ENCODE measurements around the gene KHNYN. TPM values are rescaled to one million over a fixed set of nuclear protein-coding genes. Genes with fewer than 3 reads are reported as not detected.

KHNYN gene
- total RNA-seq, 1 donor from 2014 or later, result 93.4 TPM

DNA sequence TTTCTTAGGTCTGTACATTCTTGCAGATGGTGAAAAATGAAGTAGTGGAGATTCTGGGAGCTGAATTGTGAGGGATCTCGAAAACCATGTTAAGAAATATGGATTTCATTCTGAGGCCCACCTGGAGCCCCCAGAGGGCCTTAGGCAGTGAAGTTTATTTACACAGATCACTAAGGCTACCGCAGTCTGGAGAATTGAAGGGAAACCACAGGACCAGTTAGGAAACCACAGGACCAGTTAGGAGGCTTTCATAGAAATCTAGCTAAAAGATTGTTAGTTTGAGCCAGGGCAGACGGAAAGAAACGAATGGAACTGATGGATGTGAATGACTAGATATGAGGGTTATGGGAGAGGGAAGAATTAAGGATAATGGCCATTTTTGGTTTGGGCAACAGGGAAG, 7.5 kb upstream of the KHNYN start:
- DNase-seq (ENCODE audit: low spot score), result no peak

DNA sequence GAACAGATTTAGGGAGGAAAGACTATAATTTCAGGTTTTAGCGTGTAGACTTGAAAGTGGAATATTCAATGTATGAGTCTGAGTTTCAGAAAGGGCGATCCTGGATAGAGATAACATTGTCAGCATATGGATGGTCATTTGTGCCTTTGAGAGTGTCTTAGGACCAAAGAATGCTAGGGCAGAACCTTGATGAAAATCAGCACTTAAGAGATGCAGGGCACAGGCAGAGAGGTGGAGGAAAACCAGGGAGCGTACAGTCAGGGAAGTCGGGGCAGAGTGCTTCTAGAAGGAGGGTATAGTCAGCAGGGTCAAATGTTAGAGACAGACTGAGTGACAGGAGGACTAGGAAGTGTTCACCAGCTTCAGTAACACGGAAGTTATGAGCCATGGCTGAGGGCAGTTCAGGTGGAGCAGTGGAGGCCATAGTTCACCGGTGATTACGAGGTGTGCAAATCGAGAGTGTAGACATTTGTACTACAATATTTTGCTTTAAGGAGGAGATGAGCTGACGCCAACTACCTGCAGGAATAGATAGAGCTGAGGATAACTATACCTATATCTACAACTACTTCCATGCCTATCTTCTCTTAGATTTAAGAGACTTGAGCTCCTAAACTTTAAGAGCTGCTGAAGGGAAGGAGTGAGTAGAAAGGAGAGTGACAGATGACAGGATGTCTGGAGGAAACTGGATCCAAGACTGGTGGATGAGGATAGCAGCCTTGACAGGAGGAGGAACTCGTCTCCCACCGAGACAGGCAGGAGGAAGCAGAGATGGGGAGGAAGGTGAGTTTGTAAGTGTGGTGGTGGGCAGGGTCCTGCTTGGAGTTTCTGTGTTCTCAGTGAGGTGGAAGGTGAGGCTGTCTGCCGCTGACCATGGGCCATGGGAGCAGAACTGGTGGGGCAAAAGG, 6.8 kb upstream of the KHNYN start:
- no peak for DNase-seq (ENCODE audit: low spot score)

DNA sequence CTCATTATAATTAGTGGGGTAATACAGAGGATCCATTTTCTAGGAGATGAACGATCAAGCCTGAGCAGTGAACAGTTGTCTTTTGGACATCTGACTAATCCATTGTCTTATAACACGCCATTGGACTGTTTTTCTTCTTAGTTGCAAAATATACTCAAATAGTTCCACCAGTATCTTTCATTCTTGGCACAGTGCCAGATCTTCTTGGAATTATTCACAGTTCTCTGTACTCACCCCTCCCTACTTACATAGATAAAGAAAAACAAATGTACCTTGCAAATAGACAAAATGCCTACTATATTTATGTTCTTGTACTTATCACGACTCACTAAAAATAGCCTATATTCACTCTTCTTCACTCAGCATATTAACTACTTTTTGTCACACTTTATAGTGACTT, 4.0 kb upstream of the KHNYN start:
- DNase-seq (ENCODE audit: low spot score), result no peak

DNA sequence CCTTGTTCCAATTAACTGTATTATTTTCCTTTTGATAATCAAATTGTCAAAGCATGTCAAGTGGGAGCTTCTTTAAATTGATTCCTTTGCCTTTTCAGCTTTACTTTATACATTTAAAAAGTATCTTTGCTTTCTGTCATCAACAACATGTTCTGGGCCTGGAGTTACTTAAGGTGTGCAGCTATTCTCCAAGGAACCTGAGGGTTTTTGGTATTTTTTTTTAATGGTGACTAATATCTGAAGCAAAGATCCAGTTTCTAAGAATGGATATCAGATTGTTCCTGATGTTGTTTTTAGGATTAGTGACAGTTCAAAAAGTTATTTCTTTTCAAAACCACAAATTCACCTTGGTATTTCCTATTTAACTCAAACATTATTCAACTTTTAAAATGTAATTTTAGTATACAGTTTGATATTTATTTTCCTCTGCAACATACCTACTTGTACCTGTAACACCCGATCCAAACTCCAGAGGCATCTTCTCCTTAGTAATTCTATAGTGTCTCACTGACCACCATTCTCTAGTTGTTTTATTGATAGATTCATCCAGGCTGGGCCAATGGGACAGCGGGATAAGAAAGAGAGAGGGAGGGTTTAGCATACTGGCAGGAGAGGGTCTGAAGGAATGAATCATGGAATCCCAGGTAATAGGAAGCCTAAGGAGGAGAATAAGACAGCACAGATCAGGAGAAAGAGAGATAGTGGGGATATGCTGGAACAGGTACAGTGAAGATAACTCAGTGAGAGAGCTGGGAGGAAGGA, 3.4 kb upstream of the KHNYN start:
- no peak for DNase-seq (ENCODE audit: low spot score)

DNA sequence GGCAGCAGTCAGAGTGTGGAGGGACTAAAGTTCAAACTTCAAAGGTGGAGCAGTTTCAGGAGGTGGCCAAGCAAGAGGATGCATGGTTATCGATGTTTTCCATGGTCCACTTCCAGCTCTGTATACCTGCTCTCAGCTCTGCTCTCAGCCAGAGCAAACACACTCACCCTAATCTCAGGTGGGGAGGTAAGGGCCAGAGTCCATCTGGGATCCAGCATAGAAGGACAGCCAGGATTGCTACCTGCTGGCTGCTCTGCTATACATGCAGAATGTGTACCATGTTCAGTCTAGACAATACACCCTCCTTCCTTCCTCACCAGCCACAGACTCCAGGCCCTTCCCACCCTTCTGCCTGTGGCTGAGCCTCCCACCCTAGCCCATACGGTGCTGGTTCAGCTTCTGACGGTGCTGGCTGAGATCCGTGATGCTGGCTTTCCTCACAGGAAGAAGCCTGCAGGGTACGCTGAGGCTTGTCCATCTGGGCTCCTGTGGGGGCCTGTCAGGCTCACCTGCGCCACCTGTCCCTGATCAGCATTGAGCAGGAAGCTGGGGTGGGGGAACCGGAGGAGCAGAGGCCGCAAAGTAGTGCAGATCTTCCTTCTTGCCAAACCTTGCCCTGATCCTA, 2.7 kb upstream of the KHNYN start:
- DNase-seq (ENCODE audit: low spot score), result peak; percentile 85

DNA sequence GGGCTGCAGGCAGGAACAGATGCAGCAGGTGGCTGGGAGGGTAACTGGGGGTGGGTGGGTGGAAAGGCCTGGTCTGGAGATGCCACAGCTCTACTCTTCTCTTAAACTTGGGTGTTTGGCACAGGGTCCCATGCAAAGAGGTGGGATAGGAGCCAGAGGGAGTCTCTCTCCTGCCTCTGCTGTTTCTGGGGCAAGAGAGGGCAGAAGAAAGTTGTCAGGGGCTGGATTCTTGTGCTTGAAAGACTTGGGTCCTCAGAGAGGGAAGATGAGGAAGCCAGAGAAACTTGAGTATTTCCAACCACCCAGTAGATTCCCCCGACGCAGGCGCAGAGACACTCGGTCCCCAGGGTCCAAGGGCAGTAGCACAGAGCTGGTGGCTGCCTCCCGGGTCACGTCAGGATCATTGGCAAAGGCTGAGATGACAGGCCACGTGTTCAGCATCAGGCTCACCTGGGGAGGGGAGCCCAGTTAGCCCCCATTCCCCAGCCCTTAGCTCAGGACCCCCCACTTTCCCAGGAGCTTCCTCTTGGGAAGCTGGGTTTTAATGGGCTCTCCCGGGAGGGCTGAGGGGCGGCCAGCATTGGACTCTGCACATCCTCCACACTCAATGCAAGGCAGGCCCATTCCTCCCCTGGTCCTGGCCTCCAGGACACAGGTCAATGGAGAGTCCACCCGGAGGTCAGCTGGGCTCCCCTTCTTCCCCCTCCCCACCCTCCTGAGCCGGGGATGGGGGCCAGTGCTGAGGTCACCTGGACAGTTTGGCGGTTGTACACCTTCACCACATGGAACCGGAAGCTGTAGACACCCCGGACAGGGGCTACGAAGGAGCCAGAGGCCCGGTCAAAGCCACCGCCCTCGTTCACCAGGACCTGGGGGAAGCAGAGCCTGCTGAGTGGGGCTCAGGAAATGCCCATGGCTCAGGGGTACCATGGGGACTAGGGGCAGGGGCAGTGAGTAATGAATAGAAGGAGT, 1.9 kb upstream of the KHNYN start:
- DNase-seq (ENCODE audit: low spot score), result peak; percentile 10

DNA sequence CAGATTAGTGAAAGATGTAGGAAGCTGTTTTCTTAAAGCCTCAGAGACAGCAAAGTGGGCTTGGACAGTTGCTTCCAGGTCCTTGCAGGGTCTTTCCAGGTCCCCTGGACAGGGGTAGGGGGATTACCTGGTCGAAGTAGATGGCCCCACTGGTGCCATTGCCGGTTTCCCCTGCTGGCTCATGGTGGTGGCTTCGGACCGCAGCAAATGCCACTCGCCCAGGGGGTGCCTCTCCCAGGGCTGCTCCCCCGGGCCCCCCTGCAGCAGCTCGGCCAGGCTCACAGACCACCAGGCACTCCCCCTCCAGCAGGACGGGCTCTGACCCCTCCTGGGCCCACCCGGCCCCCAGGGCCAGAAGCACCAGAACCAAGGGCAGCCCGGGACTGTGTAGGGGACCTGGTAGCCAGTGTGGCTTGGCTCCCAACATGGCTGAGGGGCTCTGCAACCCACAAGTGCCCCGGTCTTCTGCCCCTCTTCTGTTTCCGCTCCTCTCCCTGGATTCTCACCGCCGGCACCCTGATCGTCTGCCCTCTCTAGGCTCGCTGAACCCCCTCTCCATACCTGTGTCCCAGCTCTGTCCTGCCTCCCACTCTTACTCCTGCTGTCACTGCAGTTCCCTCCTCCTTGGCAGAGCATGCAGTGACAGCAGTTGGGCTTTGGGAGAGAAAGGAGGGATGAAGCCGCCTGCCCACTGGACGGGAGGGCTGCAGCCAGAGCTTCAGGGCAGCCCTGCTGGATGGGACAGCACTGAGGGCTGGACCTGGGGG, 943 bp upstream of the KHNYN start:
- peak; percentile 9 for DNase-seq (ENCODE audit: low spot score)

DNA sequence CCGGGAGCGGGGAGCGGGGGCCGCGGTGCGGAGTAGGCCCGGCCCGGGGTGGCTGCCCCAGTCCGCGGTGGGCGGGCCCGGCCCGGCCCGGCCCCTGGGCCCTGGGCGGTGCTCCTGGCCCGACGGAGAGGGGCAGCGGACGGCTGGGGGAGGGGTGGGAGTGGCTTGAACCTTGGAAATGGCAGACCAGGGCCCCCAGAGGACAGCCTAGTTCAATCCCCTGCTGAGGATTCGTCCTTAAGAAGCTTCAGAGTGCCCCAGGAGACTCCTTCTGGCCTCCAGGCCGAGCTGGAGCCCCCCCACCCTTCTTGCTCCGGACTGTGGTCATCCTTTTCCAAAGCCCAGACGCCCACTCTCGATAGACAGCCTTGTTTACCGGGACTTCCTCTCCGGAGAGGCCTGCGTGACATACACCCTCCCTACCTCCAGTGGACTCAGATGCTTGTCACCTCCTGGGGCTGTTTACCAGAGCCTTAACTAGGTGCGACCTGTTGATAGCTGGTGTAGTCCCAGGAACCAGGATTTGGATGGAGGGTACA, 458 bp downstream of the KHNYN start:
- peak; percentile 72 for DNase-seq (ENCODE audit: low spot score)

DNA sequence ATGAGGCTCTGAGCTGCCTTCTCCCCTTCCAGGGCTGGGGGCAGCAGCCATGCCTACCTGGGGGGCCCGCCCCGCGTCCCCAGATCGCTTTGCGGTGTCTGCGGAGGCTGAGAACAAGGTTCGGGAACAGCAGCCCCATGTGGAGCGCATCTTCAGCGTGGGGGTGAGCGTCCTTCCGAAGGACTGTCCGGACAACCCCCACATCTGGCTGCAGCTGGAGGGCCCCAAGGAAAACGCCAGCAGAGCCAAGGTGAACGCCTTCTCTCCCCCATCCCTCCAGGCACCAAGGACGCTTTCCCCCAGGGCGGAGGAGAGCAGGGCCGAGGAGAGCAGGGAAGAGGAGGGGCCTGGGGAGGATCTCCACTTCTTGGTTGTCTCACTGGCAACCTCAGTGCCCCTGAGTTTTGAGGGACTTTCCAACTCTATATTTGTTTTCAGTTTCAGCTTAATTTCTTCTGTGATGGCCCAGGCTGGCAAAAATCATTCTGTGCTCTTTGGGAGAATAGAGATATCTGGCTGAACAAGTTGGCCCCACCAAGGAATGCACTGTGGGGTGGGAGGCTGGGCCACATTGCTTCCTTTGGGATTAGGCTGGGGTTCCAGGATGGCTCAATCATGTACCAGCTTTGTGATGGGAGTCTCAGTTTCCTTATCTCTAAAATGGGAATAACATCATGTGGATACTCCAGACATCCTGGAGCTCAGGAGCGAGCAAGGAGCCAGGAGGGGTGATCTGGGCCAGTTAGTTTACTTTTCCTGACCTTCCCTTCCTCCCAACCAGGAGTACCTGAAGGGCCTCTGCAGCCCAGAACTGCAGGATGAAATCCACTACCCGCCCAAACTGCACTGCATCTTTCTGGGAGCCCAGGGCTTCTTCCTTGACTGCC, 1.2 kb downstream of the KHNYN start:
- peak; percentile 37 for DNase-seq (ENCODE audit: low spot score)

DNA sequence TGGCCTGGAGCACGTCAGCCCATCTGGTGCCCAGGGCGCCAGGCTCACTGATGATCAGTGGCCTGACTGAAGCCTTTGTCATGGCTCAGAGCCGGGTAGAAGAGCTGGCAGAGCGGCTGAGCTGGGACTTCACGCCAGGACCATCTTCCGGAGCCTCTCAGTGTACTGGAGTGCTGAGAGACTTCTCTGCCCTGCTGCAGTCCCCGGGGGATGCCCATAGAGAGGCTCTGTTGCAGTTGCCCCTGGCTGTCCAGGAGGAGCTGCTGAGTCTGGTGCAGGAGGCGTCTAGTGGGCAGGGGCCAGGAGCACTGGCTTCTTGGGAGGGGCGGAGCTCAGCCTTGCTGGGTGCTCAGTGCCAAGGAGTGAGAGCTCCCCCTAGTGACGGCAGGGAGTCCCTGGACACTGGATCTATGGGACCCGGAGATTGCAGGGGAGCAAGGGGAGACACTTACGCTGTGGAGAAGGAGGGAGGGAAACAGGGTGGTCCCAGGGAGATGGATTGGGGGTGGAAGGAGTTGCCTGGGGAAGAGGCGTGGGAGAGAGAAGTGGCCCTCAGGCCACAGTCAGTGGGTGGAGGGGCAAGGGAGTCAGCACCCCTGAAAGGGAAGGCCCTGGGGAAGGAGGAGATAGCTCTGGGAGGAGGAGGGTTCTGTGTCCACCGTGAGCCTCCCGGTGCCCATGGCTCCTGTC, 2.0 kb downstream of the KHNYN start:
- peak; percentile 92 for DNase-seq (ENCODE audit: low spot score)

DNA sequence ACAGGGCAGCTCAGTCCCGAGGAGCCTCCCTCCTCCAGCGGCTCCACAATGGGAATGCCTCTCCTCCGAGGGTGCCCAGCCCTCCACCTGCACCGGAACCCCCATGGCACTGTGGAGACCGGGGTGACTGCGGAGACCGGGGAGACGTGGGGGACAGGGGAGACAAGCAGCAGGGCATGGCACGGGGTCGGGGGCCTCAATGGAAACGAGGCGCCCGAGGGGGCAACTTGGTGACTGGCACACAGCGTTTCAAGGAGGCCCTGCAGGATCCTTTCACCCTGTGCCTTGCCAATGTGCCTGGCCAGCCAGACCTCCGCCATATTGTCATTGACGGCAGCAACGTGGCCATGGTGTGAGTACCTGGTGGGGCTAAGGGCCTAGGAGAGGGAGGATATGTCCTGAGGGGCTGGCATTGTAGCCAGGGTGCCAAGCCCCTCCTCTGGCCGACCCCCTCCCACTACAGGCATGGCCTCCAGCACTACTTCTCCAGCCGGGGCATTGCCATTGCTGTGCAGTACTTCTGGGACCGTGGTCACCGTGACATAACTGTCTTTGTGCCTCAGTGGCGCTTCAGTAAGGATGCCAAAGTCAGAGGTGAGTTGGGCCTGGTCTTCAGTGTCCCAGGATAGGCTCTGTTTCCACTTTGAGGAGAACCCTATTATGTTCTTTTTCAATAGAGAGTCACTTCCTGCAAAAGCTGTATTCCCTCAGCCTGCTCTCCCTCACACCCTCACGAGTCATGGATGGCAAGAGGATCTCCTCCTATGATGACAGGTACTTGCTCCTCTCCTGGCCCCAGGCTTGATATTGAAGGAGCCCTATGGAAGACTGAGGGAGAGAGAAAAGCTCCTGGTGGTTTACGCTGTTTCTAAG, 2.7 kb downstream of the KHNYN start:
- DNase-seq (ENCODE audit: low spot score), result peak; percentile 9

DNA sequence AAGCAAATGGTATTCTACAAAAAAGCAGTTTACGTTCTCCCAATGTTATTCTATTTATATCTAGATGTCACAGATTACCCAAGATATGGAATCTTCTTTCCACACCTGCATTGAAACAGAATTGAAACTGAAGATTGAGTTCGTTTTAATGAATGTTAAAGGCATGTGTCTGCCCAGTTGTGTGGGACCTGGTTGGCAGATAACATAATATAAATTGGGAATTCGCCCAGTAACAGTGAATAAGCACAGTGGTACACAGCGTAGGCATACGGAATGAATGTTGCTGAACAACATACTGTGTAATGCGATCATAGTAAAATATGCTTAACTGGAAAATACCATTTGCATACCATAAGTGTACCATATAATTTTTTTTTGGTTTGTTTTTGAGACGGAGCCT, 4.3 kb downstream of the KHNYN start:
- DNase-seq (ENCODE audit: low spot score), result no peak

DNA sequence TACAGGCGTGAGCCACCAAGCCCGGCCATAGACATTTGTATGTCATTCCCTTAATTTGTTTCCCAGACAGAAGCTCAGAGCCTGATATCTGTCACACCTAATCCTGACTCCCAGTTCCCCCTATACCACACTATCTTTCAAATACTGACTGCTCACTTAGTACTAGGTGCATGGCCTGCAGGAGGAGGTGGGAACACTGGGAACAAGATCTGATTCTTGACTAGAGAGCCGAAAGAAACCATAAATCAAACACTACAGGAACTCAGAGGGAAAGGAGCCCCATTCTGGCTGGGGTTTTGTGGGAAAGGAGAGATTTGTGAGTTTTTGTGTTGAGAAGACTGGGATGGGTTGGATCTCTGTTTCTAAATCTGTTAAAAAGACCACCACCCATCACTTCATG, 4.9 kb downstream of the KHNYN start:
- DNase-seq (ENCODE audit: low spot score), result no peak

DNA sequence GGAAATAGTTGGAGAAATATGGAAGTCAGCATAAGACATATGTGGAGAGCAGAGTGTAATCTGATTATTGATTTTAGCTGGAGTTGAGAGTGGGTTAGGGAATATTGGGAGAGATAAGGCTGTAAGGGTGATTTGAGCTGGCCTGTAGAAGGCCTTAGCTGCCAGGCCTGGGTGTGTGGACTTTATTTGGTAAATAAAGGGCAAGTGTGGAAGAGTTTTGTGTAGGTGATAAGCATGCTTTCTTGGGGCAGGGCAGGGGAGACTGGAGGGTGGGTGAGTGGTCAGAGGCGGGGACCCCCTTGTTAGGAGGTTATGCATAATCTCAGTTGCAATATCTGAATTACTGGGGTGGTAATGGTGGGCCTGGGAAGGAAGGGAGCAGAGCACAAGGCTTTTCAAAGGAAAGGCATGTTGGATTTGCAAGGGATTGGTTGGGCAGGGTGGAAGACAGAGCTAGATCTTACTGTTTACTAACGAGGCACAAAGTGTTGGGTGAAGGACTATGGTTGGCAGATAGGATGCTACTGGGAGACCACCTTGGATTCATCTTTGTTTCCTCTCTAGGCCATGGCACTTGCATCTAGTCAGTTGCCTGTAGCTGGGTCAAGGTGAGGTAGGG, 5.5 kb downstream of the KHNYN start:
- DNase-seq (ENCODE audit: low spot score), result no peak

DNA sequence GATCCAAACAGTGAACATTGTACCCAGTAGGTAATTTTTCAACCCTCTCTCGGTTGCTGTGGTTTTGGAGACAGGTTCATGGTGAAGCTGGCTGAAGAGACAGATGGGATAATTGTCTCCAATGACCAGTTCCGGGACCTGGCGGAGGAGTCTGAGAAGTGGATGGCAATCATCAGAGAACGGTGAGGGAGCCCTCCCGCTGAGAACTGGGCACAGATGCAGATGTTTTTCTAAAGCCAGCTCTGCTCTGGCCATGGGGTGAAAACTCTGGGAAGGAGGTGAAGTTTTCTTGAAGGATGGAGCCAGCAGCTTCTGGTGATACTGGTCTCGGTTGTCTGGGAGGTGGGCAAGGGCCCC, 6.2 kb downstream of the KHNYN start:
- no peak for DNase-seq (ENCODE audit: low spot score)

DNA sequence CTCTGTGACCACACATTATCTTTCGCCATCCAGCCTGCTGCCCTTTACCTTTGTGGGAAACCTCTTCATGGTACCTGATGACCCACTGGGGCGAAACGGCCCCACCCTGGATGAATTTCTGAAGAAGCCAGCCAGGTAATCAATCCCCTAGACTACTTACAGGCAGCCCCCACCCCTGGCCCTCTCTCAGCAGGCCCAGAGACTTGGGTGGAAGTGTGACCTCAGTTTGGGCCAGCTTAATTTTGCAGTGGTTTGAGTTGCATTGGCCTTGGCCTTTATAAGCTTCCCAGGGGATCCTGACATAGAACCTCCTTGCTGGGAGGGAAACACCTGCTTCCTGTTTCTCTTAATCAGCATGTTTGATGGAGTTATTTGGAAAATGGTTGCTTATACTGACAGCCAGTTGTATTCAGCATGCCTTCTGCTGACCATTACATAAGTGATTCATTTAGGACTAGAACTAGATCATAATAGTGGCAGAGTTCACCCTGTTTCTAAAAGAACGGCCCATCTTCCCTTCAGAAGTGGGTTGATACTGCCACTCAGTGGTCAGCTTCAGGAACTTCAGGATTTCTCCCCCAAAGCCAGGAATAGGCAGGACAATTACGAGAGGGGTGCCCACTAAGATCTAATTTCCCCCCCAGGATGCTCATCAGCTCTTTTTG, 6.7 kb downstream of the KHNYN start:
- no peak for DNase-seq (ENCODE audit: low spot score)

Data from mucosa of gallbladder (tissue), 1 donor.